Peyer's patch (tissue), 4 donors: ENCODE results near the gene SMC3.

Source experiments
- CTCF ChIP-seq, 6 experiments: fragments of 450-650 bp in 4 of 6; fragments of 200-600 bp in 2 of 6; sonication (generic) in 1 of 6; IDR thresholded peaks; one replicate each; pipeline ENCODE4 v1.5.1; 2017 to 2019; ENCODE audit warnings: antibody characterized with exemption in 6 of 6, mild to moderate bottlenecking in 3 of 6, moderate library complexity in 1 of 6
- POLR2A ChIP-seq, 2 donors: fragments of 450-650 bp; IDR thresholded peaks; one replicate each; pipeline ENCODE4 v1.5.1; 2017; ENCODE audit warnings: antibody characterized with exemption in 2 of 2, mild to moderate bottlenecking in 2 of 2, moderate library complexity in 2 of 2

GRCh38 chr10:110524179-110524858, 43.2 kb upstream of the SMC3 start:
- no peak for TF ChIP-seq POLR2A (IDR thresholded peaks at IDR 0.05)
- TF ChIP-seq CTCF (IDR thresholded peaks at IDR 0.05): no peak
